Heart left ventricle (tissue), 13 donors: ENCODE data around the gene OMA1.

Experiments used
- POLR2A ChIP-seq, 2 donors: fragments of 450-650 bp; IDR thresholded peaks; one replicate each; pipeline ENCODE4 v1.6.1; 2017; ENCODE audit warnings: antibody characterized with exemption in 2 of 2, mild to moderate bottlenecking in 2 of 2, moderate library complexity in 2 of 2
- TF ChIP-seq, protein P1 (sequence below), 12 donors: fragments of 200-600 bp; sonication (generic) in 4 of 12; IDR thresholded peaks; one replicate each; pipeline versions ENCODE4 v1.5.0 to v1.8.0; 2018 to 2022; ENCODE audit warnings: antibody characterized with exemption in 12 of 12, mild to moderate bottlenecking in 5 of 12
- donor health status: ischemic (EF 13 %, LVEDD 7.1; RV severe dilation, severe dysfunction).
- donor health status: DM: no; HTN: yes; CAD: no.
- donor health status: DM: no; HTN: no; CAD: no.
- donor health status: ischemic (EF 25% LVEDD 6.9; RV normal size, moderate dysfunction).
- donor health status: ischemic (EF 25% LVEDD 5.7; RV mildly dilated, moderate dysfunction).
- donor health status: ischemic (EF 35%, LVEDD 5.7; RV mildly dilated, moderate dysfunction).
- donor health status: nonischemic (EF 11% LVEDD 7.7; RV severe dilation, severe dysfunction).
- donor health status: DM: yes; HTN: yes; CAD: no.
- donor health status: PGD.
- donor health status: ischemic (EF 29% LVEDD 5.4; RV normal size, mild dysfunction).
- donor health status: nonischemic (EF 23%, LVEDD 6.1; RV moderate dilation, normal function).

DNA sequence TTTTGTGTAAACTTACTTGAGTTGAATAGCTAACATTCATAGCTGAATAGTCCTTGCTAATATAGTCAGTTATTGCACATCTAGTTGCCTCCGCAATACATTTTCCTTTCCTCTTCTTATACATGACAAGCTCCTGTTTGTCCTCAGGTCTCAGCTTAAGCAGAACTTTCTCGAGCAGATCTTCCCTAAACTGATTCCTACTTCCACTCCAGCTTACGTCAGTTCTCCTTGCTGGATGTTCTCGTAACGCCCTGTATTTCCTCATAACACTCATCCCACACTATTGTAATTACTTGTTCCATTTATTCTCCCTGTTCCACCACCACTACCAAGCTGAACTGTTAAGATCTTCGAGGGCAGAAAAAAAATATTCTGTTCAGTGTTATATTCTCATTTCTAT is 15.1 kb upstream of the OMA1 start:
- TF ChIP-seq, protein P1, sequence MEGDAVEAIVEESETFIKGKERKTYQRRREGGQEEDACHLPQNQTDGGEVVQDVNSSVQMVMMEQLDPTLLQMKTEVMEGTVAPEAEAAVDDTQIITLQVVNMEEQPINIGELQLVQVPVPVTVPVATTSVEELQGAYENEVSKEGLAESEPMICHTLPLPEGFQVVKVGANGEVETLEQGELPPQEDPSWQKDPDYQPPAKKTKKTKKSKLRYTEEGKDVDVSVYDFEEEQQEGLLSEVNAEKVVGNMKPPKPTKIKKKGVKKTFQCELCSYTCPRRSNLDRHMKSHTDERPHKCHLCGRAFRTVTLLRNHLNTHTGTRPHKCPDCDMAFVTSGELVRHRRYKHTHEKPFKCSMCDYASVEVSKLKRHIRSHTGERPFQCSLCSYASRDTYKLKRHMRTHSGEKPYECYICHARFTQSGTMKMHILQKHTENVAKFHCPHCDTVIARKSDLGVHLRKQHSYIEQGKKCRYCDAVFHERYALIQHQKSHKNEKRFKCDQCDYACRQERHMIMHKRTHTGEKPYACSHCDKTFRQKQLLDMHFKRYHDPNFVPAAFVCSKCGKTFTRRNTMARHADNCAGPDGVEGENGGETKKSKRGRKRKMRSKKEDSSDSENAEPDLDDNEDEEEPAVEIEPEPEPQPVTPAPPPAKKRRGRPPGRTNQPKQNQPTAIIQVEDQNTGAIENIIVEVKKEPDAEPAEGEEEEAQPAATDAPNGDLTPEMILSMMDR (IDR thresholded peaks at IDR 0.05) = no peak
- TF ChIP-seq POLR2A (IDR thresholded peaks at IDR 0.05) = no peak
